ENCODE results near the gene APLF.
"Not testable (repeated sequence)": the region's sequence is repeated elsewhere in the genome, so short reads cannot be mapped to it uniquely, and the experiment has no call there.

The APLF gene

GRCh38 chr2:68544811-68545210 lies 77.4 kb downstream of the APLF start:
- CTCF ChIA-PET, result no interaction called here
- POLR2A ChIA-PET, result no interaction called here
- DNase-seq (ENCODE audit: extremely low spot score), result no peak
- no peak for TF ChIP-seq NFRKB (IDR thresholded peaks at IDR 0.05)
- TF ChIP-seq FOXM1 (IDR thresholded peaks at IDR 0.05; ENCODE audit: borderline replicate concordance), result no peak
- TF ChIP-seq ARNT (IDR thresholded peaks at IDR 0.05), result no peak
- no peak for TF ChIP-seq ZNF384 (IDR thresholded peaks at IDR 0.05)
- TF ChIP-seq FOXA1 (IDR thresholded peaks at IDR 0.05), result no peak
- TF ChIP-seq LEF1 (IDR thresholded peaks at IDR 0.05; ENCODE audit: borderline replicate concordance), result no peak
- TF ChIP-seq FOXK2 (IDR thresholded peaks at IDR 0.05), result no peak

GRCh38 chr2:68548396-68548795 lies 81.0 kb downstream of the APLF start:
- no peak for DNase-seq (ENCODE audit: extremely low spot score)
- ChIA-PET POLR2A (no interaction called here), CTCF (no interaction called here)
- TF ChIP-seq HDGF (IDR thresholded peaks at IDR 0.05; ENCODE audit: borderline replicate concordance) (no peak), BHLHE40 (IDR thresholded peaks at IDR 0.05; ENCODE audit: borderline replicate concordance) (no peak), CTBP1 (IDR thresholded peaks at IDR 0.05; ENCODE audit: borderline replicate concordance) (no peak), SP1 (IDR thresholded peaks at IDR 0.05) (no peak), L3MBTL2 (conservative IDR thresholded peaks at IDR 0.05) (no peak), FOXM1 (IDR thresholded peaks at IDR 0.05; ENCODE audit: borderline replicate concordance) (no peak), FOXK2 (IDR thresholded peaks at IDR 0.05) (no peak), FOXA1 (IDR thresholded peaks at IDR 0.05) (no peak), ARNT (IDR thresholded peaks at IDR 0.05) (no peak), SUZ12 (IDR thresholded peaks at IDR 0.05) (no peak), NFRKB (IDR thresholded peaks at IDR 0.05) (no peak), PKNOX1 (IDR thresholded peaks at IDR 0.05) (no peak), ELF4 (IDR thresholded peaks at IDR 0.05) (no peak), LEF1 (IDR thresholded peaks at IDR 0.05; ENCODE audit: borderline replicate concordance) (no peak), ZNF384 (IDR thresholded peaks at IDR 0.05) (no peak), TARDBP (IDR thresholded peaks at IDR 0.05) (no peak)

- no peak for DNase-seq (ENCODE audit: extremely low spot score)
- TF ChIP-seq HDGF (IDR thresholded peaks at IDR 0.05; ENCODE audit: borderline replicate concordance) (no peak), SUZ12 (IDR thresholded peaks at IDR 0.05) (no peak), FOXA1 (IDR thresholded peaks at IDR 0.05) (no peak), CTBP1 (IDR thresholded peaks at IDR 0.05; ENCODE audit: borderline replicate concordance) (no peak), FOXM1 (IDR thresholded peaks at IDR 0.05; ENCODE audit: borderline replicate concordance) (no peak), ZNF384 (IDR thresholded peaks at IDR 0.05) (no peak), ELF4 (IDR thresholded peaks at IDR 0.05) (no peak), PKNOX1 (IDR thresholded peaks at IDR 0.05) (no peak), LEF1 (IDR thresholded peaks at IDR 0.05; ENCODE audit: borderline replicate concordance) (no peak)
- POLR2A ChIA-PET, result no interaction called here
- CTCF ChIA-PET, result no interaction called here
These were observed 85.7 kb downstream of the APLF start for GRCh38 chr2:68553098-68553497.

- DNase-seq (ENCODE audit: extremely low spot score); CTCF ChIA-PET; POLR2A ChIA-PET: not testable (repeated sequence)
These were observed 88.2 kb downstream of the APLF start for GRCh38 chr2:68555425-68556206.

GRCh38 chr2:68556381-68556780 lies 89.0 kb downstream of the APLF start:
- TF ChIP-seq SP1 (IDR thresholded peaks at IDR 0.05), result no peak
- TF ChIP-seq ARNT (IDR thresholded peaks at IDR 0.05), result no peak
- no peak for TF ChIP-seq SUZ12 (IDR thresholded peaks at IDR 0.05)
- TF ChIP-seq HDGF (IDR thresholded peaks at IDR 0.05; ENCODE audit: borderline replicate concordance), result no peak
- no peak for TF ChIP-seq ELF4 (IDR thresholded peaks at IDR 0.05)
- TF ChIP-seq BHLHE40 (IDR thresholded peaks at IDR 0.05; ENCODE audit: borderline replicate concordance), result no peak
- no peak for TF ChIP-seq FOXK2 (IDR thresholded peaks at IDR 0.05)
- no peak for TF ChIP-seq FOXM1 (IDR thresholded peaks at IDR 0.05; ENCODE audit: borderline replicate concordance)
- no peak for TF ChIP-seq CTBP1 (IDR thresholded peaks at IDR 0.05; ENCODE audit: borderline replicate concordance)
- TF ChIP-seq TARDBP (IDR thresholded peaks at IDR 0.05), result no peak
- TF ChIP-seq LEF1 (IDR thresholded peaks at IDR 0.05; ENCODE audit: borderline replicate concordance), result no peak
- TF ChIP-seq ZNF384 (IDR thresholded peaks at IDR 0.05), result no peak
- no peak for TF ChIP-seq NFRKB (IDR thresholded peaks at IDR 0.05)
- ChIA-PET CTCF (no interaction called here), POLR2A (no interaction called here)
- DNase-seq (ENCODE audit: extremely low spot score), result no peak

- TF ChIP-seq ARNT (IDR thresholded peaks at IDR 0.05), result no peak
- no peak for TF ChIP-seq SP1 (IDR thresholded peaks at IDR 0.05)
- TF ChIP-seq SUZ12 (IDR thresholded peaks at IDR 0.05), result no peak
- no peak for TF ChIP-seq FOXA1 (IDR thresholded peaks at IDR 0.05)
- no peak for TF ChIP-seq L3MBTL2 (conservative IDR thresholded peaks at IDR 0.05)
- no peak for TF ChIP-seq FOXM1 (IDR thresholded peaks at IDR 0.05; ENCODE audit: borderline replicate concordance)
- no peak for TF ChIP-seq ZNF384 (IDR thresholded peaks at IDR 0.05)
- TF ChIP-seq NFRKB (IDR thresholded peaks at IDR 0.05), result no peak
- TF ChIP-seq FOXK2 (IDR thresholded peaks at IDR 0.05), result no peak
- no peak for TF ChIP-seq ELF4 (IDR thresholded peaks at IDR 0.05)
- no peak for TF ChIP-seq PKNOX1 (IDR thresholded peaks at IDR 0.05)
- TF ChIP-seq TARDBP (IDR thresholded peaks at IDR 0.05), result no peak
- ChIA-PET CTCF (interaction anchor here (0.6 to 0.7 kb wide), 2 partner anchors 37 to 151 kb away, joined by 3 to 4 read pairs; no protein-coding TSS in a partner anchor), POLR2A (no interaction called here)
- no peak for DNase-seq (ENCODE audit: extremely low spot score)
These were observed 91.2 kb downstream of the APLF start for GRCh38 chr2:68558576-68558975.
